OCI-LY7 (cell line): ENCODE results near the gene ACBD3. TPM values are rescaled to one million over a fixed set of nuclear protein-coding genes. Genes with fewer than 3 reads are reported as not detected.

Source experiments
- BruUV-seq: library from RNA; stranded (reverse); fragments of 400-500 nt; replicated peaks from 2 replicates; lab custom pipeline; 2021; lab: Mats Ljungman, UMichigan
- CTCF ChIA-PET: fragments of 300-600 bp; sonication (Branson Sonifier 250); formaldehyde crosslinking; loops from one replicate; lab custom pipeline; 2022; ENCODE audit warnings: antibody characterized with exemption; ENCODE audit not compliant: unreplicated experiment; lab: Charles Lee
- POLR2A ChIA-PET: fragments of 300-600 bp; sonication (Branson Sonifier 250); formaldehyde crosslinking; loops from one replicate; lab custom pipeline; 2022; ENCODE audit warnings: antibody characterized with exemption; lab: Charles Lee
- DNase-seq: peaks from one replicate; pipeline ENCODE4 v3.0.0-alpha.2; 2015; ENCODE audit warnings: low spot score
- H2AFZ ChIP-seq: fragments of 200-600 bp; sonication (generic), shearing (Covaris generic); 2 replicates; pipeline ENCODE4 v1.6.1; 2014; ENCODE audit warnings: mild to moderate bottlenecking, antibody characterized with exemption, low read length, moderate library complexity
- H3K27ac ChIP-seq: fragments of 200-600 bp; sonication (generic); 2 replicates; pipeline ENCODE4 v1.5.1; 2014; ENCODE audit warnings: mixed run types, low read depth, mild to moderate bottlenecking, moderate library complexity, low read length, inconsistent platforms; ENCODE audit not compliant: poor library complexity, severe bottlenecking
- H3K36me3 ChIP-seq: fragments of 200-600 bp; sonication (generic); 2 replicates; pipeline ENCODE4 v1.6.1; 2014; ENCODE audit warnings: mild to moderate bottlenecking, antibody characterized with exemption, low read length, moderate library complexity, mixed read lengths; ENCODE audit not compliant: insufficient read depth
- H3K4me1 ChIP-seq: fragments of 200-600 bp; sonication (generic); 2 replicates; pipeline ENCODE4 v1.5.1; 2014; ENCODE audit warnings: mild to moderate bottlenecking, low read length; ENCODE audit not compliant: insufficient read depth, poor library complexity, severe bottlenecking
- H3K4me2 ChIP-seq: fragments of 200-600 bp; sonication (generic); 2 replicates; pipeline ENCODE4 v1.6.1; 2014; ENCODE audit warnings: mild to moderate bottlenecking, low read length
- H3K4me3 ChIP-seq: fragments of 200-600 bp; sonication (generic); 2 replicates; pipeline ENCODE4 v1.5.1; 2014; ENCODE audit warnings: mild to moderate bottlenecking, low read depth, low read length; ENCODE audit not compliant: poor library complexity, severe bottlenecking
- H3K79me2 ChIP-seq: fragments of 200-600 bp; sonication (generic); 2 replicates; pipeline ENCODE4 v1.6.1; 2016; ENCODE audit warnings: low read depth, mild to moderate bottlenecking, low read length, moderate library complexity, mixed read lengths; ENCODE audit not compliant: insufficient read depth
- H3K9me2 ChIP-seq: fragments of 200-600 bp; sonication (generic); 2 replicates; pipeline ENCODE4 v1.6.1; 2016; ENCODE audit warnings: mild to moderate bottlenecking, low read length, mixed read lengths; ENCODE audit not compliant: insufficient read depth
- H3K9me3 ChIP-seq: fragments of 200-600 bp; sonication (generic); 2 replicates; pipeline ENCODE4 v1.6.1; 2014; ENCODE audit warnings: mild to moderate bottlenecking, mixed run types, low read length, mixed read lengths
- H4K20me1 ChIP-seq: fragments of 200-600 bp; sonication (generic); 2 replicates; pipeline ENCODE4 v1.6.1; 2014; ENCODE audit warnings: mild to moderate bottlenecking, antibody characterized with exemption, low read length, moderate library complexity, mixed read lengths; ENCODE audit not compliant: insufficient read depth
- CTCF ChIP-seq: fragments of 200-600 bp; sonication (generic); conservative IDR thresholded peaks from 2 replicates; pipeline ENCODE4 v1.5.1; 2014; ENCODE audit warnings: mild to moderate bottlenecking, antibody characterized with exemption, low read length, moderate library complexity, mixed read lengths
- EZH2phosphoT487 ChIP-seq: fragments of 200-600 bp; sonication (generic); IDR thresholded peaks from 2 replicates; pipeline ENCODE4 v1.6.1; 2018; ENCODE audit warnings: low read depth, borderline replicate concordance, mild to moderate bottlenecking, mixed run types, antibody characterized with exemption, low read length, moderate library complexity, mixed read lengths
- intact Hi-C: fragments of 100-400 bp; cut with micrococcal nuclease; formaldehyde crosslinking; loops from one replicate; pipeline ENCODE4 v1.10.0; 2022; ENCODE audit not compliant: unreplicated experiment
- total RNA-seq, 2 experiments: library from RNA; depleted of rRNA in 1 of 2; stranded (reverse); fragments of >200 nt in 1 of 2; shearing (Covaris generic) in 1 of 2; gene quantifications; 2 replicates each; pipeline ENCODE4 v1.2.3, GENCODE V29; 2014 to 2022

Gene ACBD3
- total RNA-seq, 2 experiments from 2014 or later, result 30.3 to 51.7 TPM

GRCh38 chr1:226100436-226101391 lies 85.8 kb downstream of the ACBD3 start:
- CTCF ChIA-PET, result interaction anchor here (0.6 kb wide), 1 partner anchor 38 kb away, joined by 4 read pairs; no protein-coding TSS in a partner anchor
- Histone ChIP-seq H3K4me1 (peaks cover 5% of the 10 kb centered on the region), H3K4me3 (peak overlapping the region; percentile 51), H3K9me2 (no peaks in the 10 kb centered on the region), H4K20me1 (no peaks in the 10 kb centered on the region), H3K9me3 (no peaks in the 10 kb centered on the region), H2AFZ (peak overlapping the region; percentile 27; the same call in 1 of the 2 replicates), H3K36me3 (no peaks in the 10 kb centered on the region), H3K79me2 (no peaks in the 10 kb centered on the region), H3K4me2 (peak overlapping the region; percentile 60), H3K27ac (no peak overlapping the region)
- no TSS peak for BruUV-seq
- peak; percentile 40 for DNase-seq
- TF ChIP-seq CTCF (0 out of 2 replicates have a peak, but pooled peaks have one; percentile 14), EZH2phosphoT487 (no peak)
- intact Hi-C loops, result no loop called here
- POLR2A ChIA-PET, result interaction anchor here (0.5 to 1.5 kb wide), 5 partner anchors 8 to 30 kb away, joined by 3 to 4 read pairs (median 3); no protein-coding TSS in a partner anchor

- H3K4me2 ChIP-seq, result no peak overlapping the region
- intact Hi-C loops, result no loop called here
- no peaks in the 10 kb centered on the region for H3K36me3 ChIP-seq
- no peaks in the 10 kb centered on the region for H3K9me2 ChIP-seq
- no peaks in the 10 kb centered on the region for H4K20me1 ChIP-seq
- no TSS peak for BruUV-seq
- H3K4me1 ChIP-seq, result peaks cover 5% of the 10 kb centered on the region
- no peak overlapping the region for H3K4me3 ChIP-seq
- H2AFZ ChIP-seq, result no peak overlapping the region
- CTCF ChIA-PET, result no interaction called here
- no peak overlapping the region for H3K27ac ChIP-seq
- TF ChIP-seq EZH2phosphoT487 (no peak), CTCF (no peak)
- POLR2A ChIA-PET, result interaction anchor here (0.6 to 2.5 kb wide), 6 partner anchors 9 to 659 kb away, joined by 3 to 8 read pairs (median 6); no protein-coding TSS in a partner anchor
- no peaks in the 10 kb centered on the region for H3K9me3 ChIP-seq
- DNase-seq, result no peak
- no peaks in the 10 kb centered on the region for H3K79me2 ChIP-seq
Measured at GRCh38 chr1:226098870-226099835, 87.4 kb downstream of the ACBD3 start.
